Measurements from ENCODE around the gene PPM1A. TPM values are rescaled to one million over a fixed set of nuclear protein-coding genes. Genes with fewer than 3 reads are reported as not detected.

Gene PPM1A
- polyA plus RNA-seq (2013, experiment 1 of 2): 27.6 TPM
- 28.1 TPM for polyA plus RNA-seq (2013, experiment 2 of 2)

- Histone ChIP-seq H3K18ac (ENCODE audit: low read length) (peak within 1 kb of the TSS; percentile 99), H3K9me3 (replicated peaks in 1 of 2; ENCODE audit: control insufficient read depth in 2 of 2, insufficient read depth in 1 of 2, low read depth in 1 of 2, low read length in 2 of 2) (no peaks in the 10 kb centered on the region), H2BK120ac (ENCODE audit: low read depth, low read length) (peak within 1 kb of the TSS; percentile 97), H3K4me3 (ENCODE audit: low read length in 2 of 2) (peak within 1 kb of the TSS; percentile 71 to 91), H3K79me1 (ENCODE audit: low read depth, low read length) (no peaks in the 10 kb centered on the region), H3K27me3 (ENCODE audit: control insufficient read depth in 3 of 3, insufficient read depth in 3 of 3, low read depth in 1 of 3, low read length in 3 of 3) (no peaks in the 10 kb centered on the region), H4K8ac (ENCODE audit: low read depth, low read length) (peak within 1 kb of the TSS; percentile 74), H3K9ac (ENCODE audit: low read depth, low read length, poor library complexity) (peak within 1 kb of the TSS; percentile 93), H3K36me3 (replicated peaks in 1 of 2; ENCODE audit: control insufficient read depth in 2 of 2, insufficient read depth in 2 of 2, low read length in 2 of 2) (no peaks in the 10 kb centered on the region), H3K23ac (ENCODE audit: low read depth, low read length, poor library complexity) (peak within 1 kb of the TSS; percentile 94), H2AK5ac (ENCODE audit: low read depth, low read length) (peak within 1 kb of the TSS; percentile 91), H3K4me1 (ENCODE audit: control insufficient read depth in 2 of 2, insufficient read depth in 1 of 2, low read depth in 1 of 2, low read length in 2 of 2) (peaks cover 4 to 7% of the 10 kb centered on the region in 2 donors), H2BK15ac (ENCODE audit: low read length) (peak within 1 kb of the TSS; percentile 98), H3K14ac (ENCODE audit: low read length) (peak within 1 kb of the TSS; percentile 75), H2BK5ac (ENCODE audit: low read length) (peak within 1 kb of the TSS; percentile 97), H4K91ac (ENCODE audit: low read depth, low read length, poor library complexity) (peak within 1 kb of the TSS; percentile 6), H3K27ac (replicated peaks; ENCODE audit: low read length) (peak within 1 kb of the TSS; percentile 97), H2BK12ac (ENCODE audit: low read length) (no peak within 1 kb of the TSS), H3K4ac (ENCODE audit: low read length) (no peak within 1 kb of the TSS), H2AFZ (ENCODE audit: low read length) (peak within 1 kb of the TSS; percentile 96), H3K4me2 (ENCODE audit: insufficient read depth, low read length, poor library complexity, severe bottlenecking) (peak within 1 kb of the TSS; percentile 92)
- WGBS, 2 donors (ENCODE audit: extremely low coverage in 2 of 2, insufficient read length in 2 of 2, insufficient replicate concordance in 1 of 2): no CpG with 5 or more reads among the region's 74 CpGs
- DNase-seq (ENCODE audit: low spot score): peak; percentile 95
Observed at GRCh38 chr14:60248697-60249318, at the start of gene PPM1A. PPM1A (plus strand) TSS chr14:60249221; CDS start chr14:60282704, 33,483 bp downstream.

GRCh38 chr14:60199321-60199720, 49.7 kb upstream of the PPM1A start:
- H2BK15ac ChIP-seq (ENCODE audit: low read length): no peak overlapping the region
- H3K79me1 ChIP-seq (ENCODE audit: low read depth, low read length): no peaks in the 10 kb centered on the region
- no peak overlapping the region for H2BK12ac ChIP-seq (ENCODE audit: low read length)
- peaks cover 0 to 8% (median 0%) of the 10 kb centered on the region in 3 experiments for H3K27me3 ChIP-seq (ENCODE audit: control insufficient read depth in 3 of 3, insufficient read depth in 3 of 3, low read depth in 1 of 3, low read length in 3 of 3)
- H3K27ac ChIP-seq (replicated peaks; ENCODE audit: low read length): no peak overlapping the region
- peaks cover 0 to 2% of the 10 kb centered on the region in 2 donors for H3K4me1 ChIP-seq (ENCODE audit: control insufficient read depth in 2 of 2, insufficient read depth in 1 of 2, low read depth in 1 of 2, low read length in 2 of 2)
- H3K9me3 ChIP-seq (replicated peaks in 1 of 2; ENCODE audit: control insufficient read depth in 2 of 2, insufficient read depth in 1 of 2, low read depth in 1 of 2, low read length in 2 of 2): peaks cover 0 to 5% of the 10 kb centered on the region in 2 donors
- H3K9ac ChIP-seq (ENCODE audit: low read depth, low read length, poor library complexity): no peak overlapping the region
- H3K36me3 ChIP-seq (replicated peaks in 1 of 2; ENCODE audit: control insufficient read depth in 2 of 2, insufficient read depth in 2 of 2, low read length in 2 of 2): no peaks in the 10 kb centered on the region
- H3K4ac ChIP-seq (ENCODE audit: low read length): no peak overlapping the region
- H4K8ac ChIP-seq (ENCODE audit: low read depth, low read length): no peak overlapping the region
- DNase-seq (ENCODE audit: low spot score): no peak
- no peak overlapping the region for H3K14ac ChIP-seq (ENCODE audit: low read length)
- H3K4me2 ChIP-seq (ENCODE audit: insufficient read depth, low read length, poor library complexity, severe bottlenecking): no peak overlapping the region
- no peak overlapping the region for H2AFZ ChIP-seq (ENCODE audit: low read length)
- no peak overlapping the region for H2BK5ac ChIP-seq (ENCODE audit: low read length)
- no peak overlapping the region for H2BK120ac ChIP-seq (ENCODE audit: low read depth, low read length)
- H3K4me3 ChIP-seq (ENCODE audit: low read length in 2 of 2): no peak overlapping the region
- no peak overlapping the region for H4K91ac ChIP-seq (ENCODE audit: low read depth, low read length, poor library complexity)
- no peak overlapping the region for H2AK5ac ChIP-seq (ENCODE audit: low read depth, low read length)
- no peak overlapping the region for H3K18ac ChIP-seq (ENCODE audit: low read length)
- H3K23ac ChIP-seq (ENCODE audit: low read depth, low read length, poor library complexity): no peak overlapping the region

GRCh38 chr14:60204104-60204842, 44.7 kb upstream of the PPM1A start:
- H3K27ac ChIP-seq (replicated peaks; ENCODE audit: low read length): no peak overlapping the region
- no peaks in the 10 kb centered on the region for H3K36me3 ChIP-seq (replicated peaks in 1 of 2; ENCODE audit: control insufficient read depth in 2 of 2, insufficient read depth in 2 of 2, low read length in 2 of 2)
- H2BK5ac ChIP-seq (ENCODE audit: low read length): no peak overlapping the region
- no peak overlapping the region for H3K4me2 ChIP-seq (ENCODE audit: insufficient read depth, low read length, poor library complexity, severe bottlenecking)
- H4K8ac ChIP-seq (ENCODE audit: low read depth, low read length): no peak overlapping the region
- H3K4me3 ChIP-seq (ENCODE audit: low read length in 2 of 2): no peak overlapping the region
- H3K79me1 ChIP-seq (ENCODE audit: low read depth, low read length): no peaks in the 10 kb centered on the region
- no peak overlapping the region for H2AK5ac ChIP-seq (ENCODE audit: low read depth, low read length)
- H3K18ac ChIP-seq (ENCODE audit: low read length): no peak overlapping the region
- peaks cover 0 to 8% of the 10 kb centered on the region in 2 donors for H3K4me1 ChIP-seq (ENCODE audit: control insufficient read depth in 2 of 2, insufficient read depth in 1 of 2, low read depth in 1 of 2, low read length in 2 of 2)
- no peak for DNase-seq (ENCODE audit: low spot score)
- H2BK120ac ChIP-seq (ENCODE audit: low read depth, low read length): no peak overlapping the region
- no peaks in the 10 kb centered on the region for H3K9me3 ChIP-seq (replicated peaks in 1 of 2; ENCODE audit: control insufficient read depth in 2 of 2, insufficient read depth in 1 of 2, low read depth in 1 of 2, low read length in 2 of 2)
- no peak overlapping the region for H2BK12ac ChIP-seq (ENCODE audit: low read length)
- no peak overlapping the region for H2BK15ac ChIP-seq (ENCODE audit: low read length)
- no peak overlapping the region for H3K23ac ChIP-seq (ENCODE audit: low read depth, low read length, poor library complexity)
- H3K14ac ChIP-seq (ENCODE audit: low read length): no peak overlapping the region
- no peak overlapping the region for H4K91ac ChIP-seq (ENCODE audit: low read depth, low read length, poor library complexity)
- no peak overlapping the region for H2AFZ ChIP-seq (ENCODE audit: low read length)
- H3K9ac ChIP-seq (ENCODE audit: low read depth, low read length, poor library complexity): no peak overlapping the region
- peaks cover 0 to 11% (median 0%) of the 10 kb centered on the region in 3 experiments for H3K27me3 ChIP-seq (ENCODE audit: control insufficient read depth in 3 of 3, insufficient read depth in 3 of 3, low read depth in 1 of 3, low read length in 3 of 3)
- H3K4ac ChIP-seq (ENCODE audit: low read length): no peak overlapping the region
- no CpG with 5 or more reads among the region's 8 CpGs for WGBS, 2 donors (ENCODE audit: extremely low coverage in 2 of 2, insufficient read length in 2 of 2, insufficient replicate concordance in 1 of 2)

Measured in neuronal stem cell (in vitro differentiated cells).